ENCODE data around the gene GALNT2. TPM values are rescaled to one million over a fixed set of nuclear protein-coding genes. Genes with fewer than 3 reads are reported as not detected.

GALNT2 gene
- total and polyA plus RNA-seq, 2 donors (not counting 1 experiment from before 2014, with no cell fraction given), result 19.0 to 184 TPM

DNA sequence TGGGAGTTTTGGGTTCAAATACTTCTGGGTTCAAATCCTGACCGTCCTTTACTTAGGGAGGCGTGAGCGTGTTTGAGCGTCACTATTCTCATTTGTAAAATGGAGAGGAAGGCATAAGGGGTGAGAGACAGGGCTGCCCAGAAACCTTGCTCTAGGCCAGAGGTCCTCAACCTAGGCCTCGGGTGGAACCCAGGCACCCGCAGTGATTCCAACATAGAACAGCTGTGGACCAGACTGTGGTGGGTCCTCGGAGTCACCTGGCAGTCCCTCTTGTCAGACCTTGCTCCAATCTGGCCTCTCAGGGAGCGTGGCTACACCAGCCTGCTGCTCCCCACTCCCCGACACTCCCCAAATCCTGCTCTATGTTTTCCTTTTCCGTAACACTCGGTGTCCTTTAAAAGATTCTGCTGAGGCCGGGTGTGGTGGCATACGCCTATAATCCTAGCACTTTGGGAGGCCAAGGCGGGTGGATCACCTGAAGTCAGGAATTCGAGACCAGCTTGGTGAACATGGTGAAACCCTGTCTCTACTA is 242.7 kb downstream of the GALNT2 start:
- CTCF ChIA-PET, result interaction anchor here (0.8 to 13.9 kb wide), 10 partner anchors 9 to 1052 kb away, joined by 3 to 265 read pairs (median 5); no protein-coding TSS in a partner anchor
- DNase-seq, result no peak

More for the DNA sequence above, 242.7 kb downstream of the GALNT2 start:
- TF ChIP-seq, protein P1, sequence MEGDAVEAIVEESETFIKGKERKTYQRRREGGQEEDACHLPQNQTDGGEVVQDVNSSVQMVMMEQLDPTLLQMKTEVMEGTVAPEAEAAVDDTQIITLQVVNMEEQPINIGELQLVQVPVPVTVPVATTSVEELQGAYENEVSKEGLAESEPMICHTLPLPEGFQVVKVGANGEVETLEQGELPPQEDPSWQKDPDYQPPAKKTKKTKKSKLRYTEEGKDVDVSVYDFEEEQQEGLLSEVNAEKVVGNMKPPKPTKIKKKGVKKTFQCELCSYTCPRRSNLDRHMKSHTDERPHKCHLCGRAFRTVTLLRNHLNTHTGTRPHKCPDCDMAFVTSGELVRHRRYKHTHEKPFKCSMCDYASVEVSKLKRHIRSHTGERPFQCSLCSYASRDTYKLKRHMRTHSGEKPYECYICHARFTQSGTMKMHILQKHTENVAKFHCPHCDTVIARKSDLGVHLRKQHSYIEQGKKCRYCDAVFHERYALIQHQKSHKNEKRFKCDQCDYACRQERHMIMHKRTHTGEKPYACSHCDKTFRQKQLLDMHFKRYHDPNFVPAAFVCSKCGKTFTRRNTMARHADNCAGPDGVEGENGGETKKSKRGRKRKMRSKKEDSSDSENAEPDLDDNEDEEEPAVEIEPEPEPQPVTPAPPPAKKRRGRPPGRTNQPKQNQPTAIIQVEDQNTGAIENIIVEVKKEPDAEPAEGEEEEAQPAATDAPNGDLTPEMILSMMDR (IDR thresholded peaks at IDR 0.05), result no peak
- no peak for TF ChIP-seq EZH2 (IDR thresholded peaks at IDR 0.05; ENCODE audit: borderline replicate concordance, insufficient read depth, low read depth, low read length, poor library complexity, severe bottlenecking)
- Histone ChIP-seq H3K4me2 (replicated peaks; ENCODE audit: low read depth, low read length, poor library complexity, severe bottlenecking) (no peak overlapping the region), H3K9ac (ENCODE audit: low read length) (no peak overlapping the region), H3K9me3 (ENCODE audit: control extremely low read depth in 1 of 3, control insufficient read depth in 2 of 3, insufficient read depth in 1 of 3, low read length in 2 of 3) (no peaks in the 10 kb centered on the region), H4K20me1 (ENCODE audit: control insufficient read depth, insufficient read depth, low read length, poor library complexity, severe bottlenecking) (no peaks in the 10 kb centered on the region), H3K27me3 (replicated peaks in 1 of 4; ENCODE audit: control extremely low read depth in 1 of 4, control insufficient read depth in 3 of 4, insufficient read depth in 4 of 4, low read length in 3 of 4) (no peaks in the 10 kb centered on the region), H3K4me1 (ENCODE audit: control insufficient read depth in 2 of 2, insufficient read depth in 2 of 2, low read length in 2 of 2) (peaks cover 3 to 6% of the 10 kb centered on the region in 2 donors), H3K4me3 (ENCODE audit: control extremely low read depth in 1 of 5, extremely low read depth in 1 of 5, insufficient read depth in 1 of 5, low read depth in 2 of 5, low read length in 4 of 5) (no peak overlapping the region), H3K79me2 (ENCODE audit: control insufficient read depth, insufficient read depth, low read length) (no peaks in the 10 kb centered on the region), H2AFZ (ENCODE audit: insufficient read depth, low read depth, low read length, poor library complexity, severe bottlenecking) (no peak overlapping the region), H3K36me3 (replicated peaks in 1 of 2; ENCODE audit: control extremely low read depth in 1 of 2, control insufficient read depth in 1 of 2, extremely low read depth in 1 of 2, insufficient read depth in 2 of 2, low read length in 1 of 2) (no peaks in the 10 kb centered on the region), H3K27ac (ENCODE audit: low read length in 2 of 2) (no peak overlapping the region)
- intact Hi-C loops (cut with micrococcal nuclease), result loop anchor here (1.0 to 10.0 kb wide), 7 partner anchors 142 to 1645 kb away; partner anchors contain the start of gene ABCB10
- Mint-ChIP-seq H3K9me3 (ENCODE audit: insufficient read depth) (no peaks in the 10 kb centered on the region), H3K4me1 (peaks cover 19% of the 10 kb centered on the region), H3K27ac (no peak overlapping the region), H3K4me3 (no peak overlapping the region), H3K27me3 (peaks cover 8% of the 10 kb centered on the region)
- POLR2A ChIA-PET, result no interaction called here
- ATAC-seq (ENCODE audit: low read depth), result no peak
- WGBS (ENCODE audit: insufficient coverage), result 100% methylated on average over 14 of the region's 15 CpGs
